GM18511 (cell line): ENCODE measurements around the gene MRGPRX3.

Experiments used
- ATAC-seq: cut with Tn5 transposase; IDR thresholded peaks from one replicate; pipeline ENCODE4 v1.9.1; 2021; ENCODE audit warnings: mild to moderate bottlenecking, moderate library complexity; ENCODE audit not compliant: unreplicated experiment

Gene MRGPRX3

DNA sequence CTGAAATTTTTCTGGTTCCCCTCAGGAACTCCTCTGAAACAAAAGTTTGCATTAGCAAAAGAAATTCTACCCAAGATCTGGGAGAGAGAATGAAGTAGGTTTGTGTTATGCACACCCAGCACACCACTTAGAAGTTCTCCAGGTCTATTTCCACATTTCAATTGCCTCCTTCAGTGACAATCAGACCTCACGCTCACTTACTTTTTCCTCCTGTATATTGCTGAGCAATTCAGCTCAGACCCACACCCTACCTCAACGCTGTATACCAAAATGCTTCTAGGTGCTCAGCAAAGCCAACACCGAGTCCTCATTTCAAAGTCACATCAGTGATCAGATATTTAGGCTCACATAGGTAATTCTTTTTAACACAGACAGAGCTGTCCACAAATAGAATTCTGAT, 19.2 kb downstream of the MRGPRX3 start:
- ATAC-seq = no peak

GRCh38 chr11:18168372-18168771, 36.0 kb downstream of the MRGPRX3 start:
- no peak for ATAC-seq

DNA sequence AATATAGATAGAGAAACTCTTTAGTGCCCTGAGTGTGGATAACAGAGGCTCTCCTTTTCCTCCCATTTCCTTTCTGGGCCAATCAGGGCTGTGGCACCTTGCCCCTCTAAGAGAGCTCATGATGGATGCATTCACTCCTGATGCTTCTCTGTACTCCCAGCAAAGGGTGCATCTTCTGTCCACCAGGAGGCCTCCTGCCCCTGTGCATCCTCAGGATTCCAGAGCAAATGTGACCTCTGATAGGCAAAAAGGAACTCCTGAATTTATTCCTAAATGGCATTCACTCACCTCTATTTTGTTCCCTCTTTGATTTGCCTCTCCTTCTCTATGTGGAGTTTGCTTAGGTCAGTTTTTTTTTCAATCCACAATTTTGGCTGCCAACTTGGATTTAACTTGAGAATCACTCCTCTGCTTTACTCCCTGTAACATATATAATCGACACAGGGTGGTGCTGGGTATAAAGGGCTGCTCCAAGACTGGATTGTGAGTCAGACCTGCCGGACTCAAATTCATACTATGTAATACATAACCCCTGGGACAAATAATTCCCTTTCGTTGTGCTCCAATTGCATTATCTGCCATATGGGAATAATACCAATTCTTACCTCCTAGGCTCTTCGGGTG, 39.1 kb downstream of the MRGPRX3 start:
- ATAC-seq = no peak

- ATAC-seq = no peak
These were observed 40.3 kb downstream of the MRGPRX3 start, which contains the start of gene MRGPRX4 for GRCh38 chr11:18172666-18173065. MRGPRX4 (plus strand) TSS chr11:18172837; CDS start chr11:18173257, 420 bp downstream.

DNA sequence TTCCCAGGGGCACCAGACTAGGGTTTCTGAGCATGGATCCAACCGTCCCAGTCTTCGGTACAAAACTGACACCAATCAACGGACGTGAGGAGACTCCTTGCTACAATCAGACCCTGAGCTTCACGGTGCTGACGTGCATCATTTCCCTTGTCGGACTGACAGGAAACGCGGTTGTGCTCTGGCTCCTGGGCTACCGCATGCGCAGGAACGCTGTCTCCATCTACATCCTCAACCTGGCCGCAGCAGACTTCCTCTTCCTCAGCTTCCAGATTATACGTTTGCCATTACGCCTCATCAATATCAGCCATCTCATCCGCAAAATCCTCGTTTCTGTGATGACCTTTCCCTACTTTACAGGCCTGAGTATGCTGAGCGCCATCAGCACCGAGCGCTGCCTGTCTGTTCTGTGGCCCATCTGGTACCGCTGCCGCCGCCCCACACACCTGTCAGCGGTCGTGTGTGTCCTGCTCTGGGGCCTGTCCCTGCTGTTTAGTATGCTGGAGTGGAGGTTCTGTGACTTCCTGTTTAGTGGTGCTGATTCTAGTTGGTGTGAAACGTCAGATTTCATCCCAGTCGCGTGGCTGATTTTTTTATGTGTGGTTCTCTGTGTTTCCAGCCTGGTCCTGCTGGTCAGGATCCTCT, 41.0 kb downstream of the MRGPRX3 start:
- ATAC-seq = no peak
